ENCODE measurements around the gene CROCC2. TPM values are rescaled to one million over a fixed set of nuclear protein-coding genes. Genes with fewer than 3 reads are reported as not detected.

CROCC2 gene
- total RNA-seq, 1 experiment from 2014 or later = not detected

DNA sequence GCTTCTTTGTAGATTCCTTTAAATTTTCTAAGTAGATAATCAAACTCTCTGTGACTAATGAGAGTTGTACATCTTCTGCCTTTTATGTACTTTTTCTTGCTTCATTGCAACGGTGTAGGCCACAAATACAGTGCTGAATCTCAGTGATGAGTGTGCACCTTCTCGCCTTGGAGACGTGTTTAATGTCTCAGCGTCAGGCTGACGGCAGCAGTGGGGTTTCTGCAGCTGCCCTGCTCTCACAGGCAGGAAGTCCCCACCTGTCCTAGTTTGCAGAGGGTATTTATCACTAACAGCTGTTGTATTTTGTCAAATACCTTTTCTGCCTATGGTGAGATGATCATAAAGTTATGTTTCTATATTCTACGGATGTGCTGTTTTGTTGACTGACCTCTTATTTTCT is 24.2 kb upstream of the CROCC2 start:
- Histone ChIP-seq H3K4me2 (ENCODE audit: low read length) (no peak overlapping the region), H3K27me3 (ENCODE audit: insufficient read depth, low read length) (no peaks in the 10 kb centered on the region), H2AFZ (ENCODE audit: low read depth, low read length, poor library complexity, severe bottlenecking) (no peak overlapping the region), H3K36me3 (ENCODE audit: control insufficient read depth in 1 of 2, insufficient read depth in 2 of 2, low read length in 2 of 2) (no peaks in the 10 kb centered on the region), H3K4me1 (ENCODE audit: control insufficient read depth in 1 of 2, insufficient read depth in 2 of 2, low read length in 2 of 2) (no peaks in the 10 kb centered on the region), H3K9ac (ENCODE audit: low read length) (no peak overlapping the region), H3K79me2 (ENCODE audit: insufficient read depth, low read length) (no peaks in the 10 kb centered on the region), H4K20me1 (ENCODE audit: insufficient read depth) (no peaks in the 10 kb centered on the region), H3K27ac (ENCODE audit: low read depth, low read length) (no peak overlapping the region), H3K4me3 (replicated peaks in 1 of 2; ENCODE audit: low read depth in 1 of 2, low read length in 2 of 2) (no peak overlapping the region), H3K9me2 (ENCODE audit: insufficient read depth) (no peaks in the 10 kb centered on the region), H3K9me3 (ENCODE audit: control insufficient read depth in 1 of 2, insufficient read depth in 1 of 2, low read depth in 1 of 2, low read length in 2 of 2) (no peaks in the 10 kb centered on the region)
- DNase-seq (ENCODE audit: low read depth, low spot score) = no peak
- ChIA-PET CTCF (no interaction called here), POLR2A (no interaction called here), RAD21 (ENCODE audit: low non-redundant PET in 1 of 2, low total read pairs in 2 of 2, uncharacterized antibody in 2 of 2, unreplicated experiment in 2 of 2) (no interaction called here)
- TF ChIP-seq POLR2AphosphoS5 (IDR thresholded peaks at IDR 0.05; ENCODE audit: low read depth, low read length) = no peak
- TF ChIP-seq CBX3 (IDR thresholded peaks at IDR 0.05; ENCODE audit: low read depth) = no peak
- no peak for TF ChIP-seq ZFX (IDR thresholded peaks at IDR 0.05)
- no peak for TF ChIP-seq EZH2phosphoT487 (IDR thresholded peaks at IDR 0.05; ENCODE audit: borderline replicate concordance)
- no peak for TF ChIP-seq FOSL1 (IDR thresholded peaks at IDR 0.05; ENCODE audit: low read depth)
- no peak for ATAC-seq
- intact Hi-C loops (cut with micrococcal nuclease) = no loop called here
- no TSS peak for BruUV-seq (replicated peaks)

DNA sequence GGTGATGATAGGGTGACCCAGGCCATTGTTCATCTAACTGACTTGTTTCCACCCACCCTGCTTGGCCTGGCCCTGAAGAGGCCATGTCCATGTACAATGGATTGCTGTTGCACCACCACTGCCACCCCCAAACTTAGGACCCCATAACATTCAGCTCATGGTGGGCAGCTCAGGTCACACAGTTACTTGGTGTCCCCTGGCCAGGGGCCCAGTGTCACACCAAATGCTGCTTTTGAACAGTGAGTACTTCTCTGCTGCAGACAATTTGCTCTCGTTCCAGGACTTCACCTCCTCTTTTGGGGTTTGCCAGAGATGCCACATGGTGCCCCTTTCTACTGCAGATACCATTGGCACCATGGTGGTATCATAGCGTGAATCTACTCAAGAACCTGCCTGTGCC is 21.9 kb upstream of the CROCC2 start:
- no TSS peak for BruUV-seq (replicated peaks)
- Histone ChIP-seq H3K36me3 (ENCODE audit: control insufficient read depth in 1 of 2, insufficient read depth in 2 of 2, low read length in 2 of 2) (no peaks in the 10 kb centered on the region), H3K4me2 (ENCODE audit: low read length) (no peak overlapping the region), H3K79me2 (ENCODE audit: insufficient read depth, low read length) (no peaks in the 10 kb centered on the region), H3K27ac (ENCODE audit: low read depth, low read length) (no peak overlapping the region), H3K9me2 (ENCODE audit: insufficient read depth) (no peaks in the 10 kb centered on the region), H3K4me1 (ENCODE audit: control insufficient read depth in 1 of 2, insufficient read depth in 2 of 2, low read length in 2 of 2) (peaks cover 0 to 2% of the 10 kb centered on the region in 2 experiments; a peak in 1 of 4 replicates), H4K20me1 (ENCODE audit: insufficient read depth) (no peaks in the 10 kb centered on the region), H2AFZ (ENCODE audit: low read depth, low read length, poor library complexity, severe bottlenecking) (no peak overlapping the region), H3K27me3 (ENCODE audit: insufficient read depth, low read length) (no peaks in the 10 kb centered on the region), H3K4me3 (replicated peaks in 1 of 2; ENCODE audit: low read depth in 1 of 2, low read length in 2 of 2) (no peak overlapping the region), H3K9me3 (ENCODE audit: control insufficient read depth in 1 of 2, insufficient read depth in 1 of 2, low read depth in 1 of 2, low read length in 2 of 2) (no peaks in the 10 kb centered on the region), H3K9ac (ENCODE audit: low read length) (no peak overlapping the region)
- DNase-seq (ENCODE audit: low read depth, low spot score) = no peak
- intact Hi-C loops (cut with micrococcal nuclease) = no loop called here
- POLR2A ChIA-PET = no interaction called here
- ATAC-seq = no peak
- CTCF ChIA-PET = no interaction called here
- RAD21 ChIA-PET (ENCODE audit: low non-redundant PET in 1 of 2, low total read pairs in 2 of 2, uncharacterized antibody in 2 of 2, unreplicated experiment in 2 of 2) = no interaction called here
- TF ChIP-seq, protein P1, sequence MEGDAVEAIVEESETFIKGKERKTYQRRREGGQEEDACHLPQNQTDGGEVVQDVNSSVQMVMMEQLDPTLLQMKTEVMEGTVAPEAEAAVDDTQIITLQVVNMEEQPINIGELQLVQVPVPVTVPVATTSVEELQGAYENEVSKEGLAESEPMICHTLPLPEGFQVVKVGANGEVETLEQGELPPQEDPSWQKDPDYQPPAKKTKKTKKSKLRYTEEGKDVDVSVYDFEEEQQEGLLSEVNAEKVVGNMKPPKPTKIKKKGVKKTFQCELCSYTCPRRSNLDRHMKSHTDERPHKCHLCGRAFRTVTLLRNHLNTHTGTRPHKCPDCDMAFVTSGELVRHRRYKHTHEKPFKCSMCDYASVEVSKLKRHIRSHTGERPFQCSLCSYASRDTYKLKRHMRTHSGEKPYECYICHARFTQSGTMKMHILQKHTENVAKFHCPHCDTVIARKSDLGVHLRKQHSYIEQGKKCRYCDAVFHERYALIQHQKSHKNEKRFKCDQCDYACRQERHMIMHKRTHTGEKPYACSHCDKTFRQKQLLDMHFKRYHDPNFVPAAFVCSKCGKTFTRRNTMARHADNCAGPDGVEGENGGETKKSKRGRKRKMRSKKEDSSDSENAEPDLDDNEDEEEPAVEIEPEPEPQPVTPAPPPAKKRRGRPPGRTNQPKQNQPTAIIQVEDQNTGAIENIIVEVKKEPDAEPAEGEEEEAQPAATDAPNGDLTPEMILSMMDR (IDR thresholded peaks at IDR 0.05 in 2 of 3, conservative IDR thresholded peaks at IDR 0.05 in 1 of 3; ENCODE audit: borderline replicate concordance in 1 of 3, insufficient read depth in 1 of 3, low read depth in 2 of 3, low read length in 2 of 3) = no peak
- TF ChIP-seq EZH2phosphoT487 (IDR thresholded peaks at IDR 0.05; ENCODE audit: borderline replicate concordance) (no peak), ZBTB33 (IDR thresholded peaks at IDR 0.05; ENCODE audit: extremely low read depth, insufficient replicate concordance, low read length) (no peak), ELF1 (IDR thresholded peaks at IDR 0.05; ENCODE audit: borderline replicate concordance, low read depth) (no peak), SRF (IDR thresholded peaks at IDR 0.05; ENCODE audit: low read depth) (no peak), TCF7L2 (IDR thresholded peaks at IDR 0.05; ENCODE audit: borderline replicate concordance, extremely low read depth, insufficient read depth, insufficient read length) (no peak), EGR1 (IDR thresholded peaks at IDR 0.05; ENCODE audit: low read depth) (no peak), CBX3 (IDR thresholded peaks at IDR 0.05; ENCODE audit: low read depth) (no peak), REST (IDR thresholded peaks at IDR 0.05; ENCODE audit: low read depth) (no peak), ZFX (IDR thresholded peaks at IDR 0.05) (no peak), MAX (IDR thresholded peaks at IDR 0.05) (no peak)
